Measurements from ENCODE around the gene DNPEP.
"Not testable (repeated sequence)": the region's sequence is repeated elsewhere in the genome, so short reads cannot be mapped to it uniquely, and the experiment has no call there.

Gene DNPEP

DNA sequence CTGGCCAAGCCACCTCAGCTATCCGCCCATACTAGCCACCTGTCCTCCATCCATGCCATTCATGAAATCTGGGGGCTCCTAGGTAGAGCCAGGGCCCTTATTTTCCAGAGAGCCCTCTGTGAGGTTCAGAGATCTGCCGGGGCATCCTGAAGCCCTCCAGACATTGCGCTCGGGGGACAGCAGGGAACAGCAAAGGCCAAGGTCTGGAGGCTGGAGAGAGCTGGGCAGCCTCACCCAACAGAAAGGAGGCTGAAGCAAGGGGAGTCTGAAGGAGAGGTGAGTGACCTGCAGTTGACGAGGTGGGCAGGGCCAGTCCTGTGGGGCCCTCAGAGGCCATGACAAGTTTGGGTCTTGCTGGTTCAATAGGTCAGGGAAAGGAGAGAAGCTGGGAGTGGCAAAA is 21.9 kb upstream of the DNPEP start:
- H3K27ac Mint-ChIP-seq: peak overlapping the region in 2 of 3 experiments; percentile 63 to 96
- no peak overlapping the region for H3K4me3 Mint-ChIP-seq
- H3K27me3 Mint-ChIP-seq (ENCODE audit: low read depth): peaks cover 7% of the 10 kb centered on the region
- peaks cover 51% of the 10 kb centered on the region for H3K4me1 Mint-ChIP-seq
- no peaks in the 10 kb centered on the region for H3K36me3 Mint-ChIP-seq (ENCODE audit: low read depth)
- TF ChIP-seq, protein P1, sequence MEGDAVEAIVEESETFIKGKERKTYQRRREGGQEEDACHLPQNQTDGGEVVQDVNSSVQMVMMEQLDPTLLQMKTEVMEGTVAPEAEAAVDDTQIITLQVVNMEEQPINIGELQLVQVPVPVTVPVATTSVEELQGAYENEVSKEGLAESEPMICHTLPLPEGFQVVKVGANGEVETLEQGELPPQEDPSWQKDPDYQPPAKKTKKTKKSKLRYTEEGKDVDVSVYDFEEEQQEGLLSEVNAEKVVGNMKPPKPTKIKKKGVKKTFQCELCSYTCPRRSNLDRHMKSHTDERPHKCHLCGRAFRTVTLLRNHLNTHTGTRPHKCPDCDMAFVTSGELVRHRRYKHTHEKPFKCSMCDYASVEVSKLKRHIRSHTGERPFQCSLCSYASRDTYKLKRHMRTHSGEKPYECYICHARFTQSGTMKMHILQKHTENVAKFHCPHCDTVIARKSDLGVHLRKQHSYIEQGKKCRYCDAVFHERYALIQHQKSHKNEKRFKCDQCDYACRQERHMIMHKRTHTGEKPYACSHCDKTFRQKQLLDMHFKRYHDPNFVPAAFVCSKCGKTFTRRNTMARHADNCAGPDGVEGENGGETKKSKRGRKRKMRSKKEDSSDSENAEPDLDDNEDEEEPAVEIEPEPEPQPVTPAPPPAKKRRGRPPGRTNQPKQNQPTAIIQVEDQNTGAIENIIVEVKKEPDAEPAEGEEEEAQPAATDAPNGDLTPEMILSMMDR (IDR thresholded peaks at IDR 0.05; ENCODE audit: unreplicated experiment in 3 of 3): no peak
- H3K9me3 Mint-ChIP-seq: peaks cover 6% of the 10 kb centered on the region

DNA sequence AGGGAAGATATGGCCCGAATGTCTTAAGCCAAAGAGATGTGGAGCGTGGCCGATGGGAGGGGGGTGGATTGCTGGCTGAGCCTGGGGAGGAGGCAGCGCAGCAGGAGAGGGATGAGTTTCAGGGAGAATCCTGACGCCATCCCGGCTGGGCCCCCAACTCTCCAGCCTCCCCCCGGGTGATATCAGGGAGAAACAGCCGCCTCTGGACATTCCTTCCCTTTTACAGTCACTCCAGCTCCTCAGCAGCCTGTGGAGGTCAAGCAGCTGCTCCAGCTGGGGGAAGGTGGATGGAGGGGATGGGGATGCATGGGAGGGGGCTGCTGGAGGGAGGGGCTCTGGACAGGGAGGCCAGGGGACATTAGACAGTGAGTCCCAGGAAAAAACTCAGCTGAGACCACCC is 20.9 kb upstream of the DNPEP start:
- Mint-ChIP-seq H3K4me3 (peak overlapping the region; percentile 21 to 43 (median 38)), H3K4me1 (peaks cover 57% of the 10 kb centered on the region), H3K27ac (peak overlapping the region; percentile 74 to 96 (median 92)), H3K27me3 (ENCODE audit: low read depth) (peaks cover 7% of the 10 kb centered on the region), H3K9me3 (peaks cover 6% of the 10 kb centered on the region), H3K36me3 (ENCODE audit: low read depth) (no peaks in the 10 kb centered on the region)
- TF ChIP-seq, protein P1 (IDR thresholded peaks at IDR 0.05; ENCODE audit: unreplicated experiment in 3 of 3): no peak

DNA sequence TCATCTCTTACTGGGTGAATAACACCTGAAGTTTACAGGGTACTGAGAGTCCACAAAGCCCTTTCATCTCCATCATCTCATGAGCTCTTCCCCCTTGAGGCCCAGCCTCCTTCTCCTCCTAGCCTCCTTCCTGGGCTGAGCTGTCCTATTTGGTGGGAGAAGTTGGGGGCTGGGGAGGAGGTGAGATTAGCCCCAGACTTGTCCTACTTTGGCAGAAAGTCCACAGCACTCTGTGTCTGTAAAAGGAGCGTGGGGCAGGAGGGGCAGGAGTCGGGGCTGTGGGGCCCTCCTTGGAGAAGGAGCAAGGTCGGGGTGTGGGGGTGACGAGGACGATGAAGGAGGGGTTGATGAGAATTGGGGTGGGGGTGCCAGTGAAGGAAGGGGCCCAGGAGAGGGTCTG is 20.5 kb upstream of the DNPEP start:
- Mint-ChIP-seq H3K27me3 (ENCODE audit: low read depth) (peaks cover 7% of the 10 kb centered on the region), H3K27ac (peak overlapping the region; percentile 74 to 96 (median 92)), H3K4me1 (peaks cover 61% of the 10 kb centered on the region), H3K9me3 (peaks cover 6% of the 10 kb centered on the region), H3K4me3 (peak overlapping the region; percentile 21 to 43 (median 38)), H3K36me3 (ENCODE audit: low read depth) (no peaks in the 10 kb centered on the region)
- TF ChIP-seq, protein P1 (IDR thresholded peaks at IDR 0.05; ENCODE audit: unreplicated experiment in 3 of 3): no peak

DNA sequence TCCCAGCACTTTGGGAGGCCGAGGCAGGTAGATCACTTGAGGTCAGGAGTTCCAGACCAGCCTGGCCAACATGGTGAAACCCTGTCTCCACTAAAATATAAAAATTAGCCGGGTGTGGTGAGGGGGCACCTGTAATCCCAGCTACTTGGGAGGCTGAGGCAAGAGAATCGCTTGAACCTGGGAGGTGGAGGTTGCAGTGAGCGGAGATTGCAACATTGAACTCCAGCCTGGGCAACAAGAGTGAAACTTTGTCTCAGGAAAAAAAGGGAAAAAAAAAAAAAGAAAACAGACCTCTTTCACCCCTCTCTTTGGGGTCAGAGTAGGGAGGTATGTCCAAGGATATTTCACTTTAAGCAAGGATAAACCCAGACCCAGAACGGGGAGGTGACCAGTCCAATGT is 19.6 kb upstream of the DNPEP start:
- not testable (repeated sequence) for H3K4me3 Mint-ChIP-seq; H3K9me3 Mint-ChIP-seq; H3K27me3 Mint-ChIP-seq (ENCODE audit: low read depth); H3K36me3 Mint-ChIP-seq (ENCODE audit: low read depth)
- Mint-ChIP-seq H3K27ac (peak overlapping the region in 2 of 3 experiments; percentile 78 to 87), H3K4me1 (peaks cover 69% of the 10 kb centered on the region)

DNA sequence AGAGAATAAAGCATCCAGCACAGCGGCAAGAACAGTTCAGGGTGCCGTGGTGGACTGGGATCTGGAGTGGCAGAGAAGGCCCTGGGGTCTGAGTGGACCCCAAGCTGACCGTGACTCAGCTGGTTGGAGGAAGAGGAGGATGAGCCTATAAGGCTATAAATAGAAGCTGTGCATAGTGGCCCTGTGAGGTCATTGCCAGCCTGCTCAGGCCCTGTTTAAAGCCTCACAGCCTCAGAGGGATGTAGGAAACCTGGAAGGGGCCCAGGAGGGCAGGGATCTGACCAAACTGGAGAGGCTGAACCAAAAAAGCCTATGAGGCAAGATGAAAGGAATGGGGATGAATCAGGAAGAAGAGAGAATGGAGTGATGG is 19.1 kb upstream of the DNPEP start:
- H3K4me1 Mint-ChIP-seq: peaks cover 74% of the 10 kb centered on the region
- H3K27me3 Mint-ChIP-seq (ENCODE audit: low read depth): peaks cover 7% of the 10 kb centered on the region
- peak overlapping the region in 2 of 3 experiments; percentile 15 to 58 for H3K4me3 Mint-ChIP-seq
- no peaks in the 10 kb centered on the region for H3K36me3 Mint-ChIP-seq (ENCODE audit: low read depth)
- peaks cover 2% of the 10 kb centered on the region for H3K9me3 Mint-ChIP-seq
- peak overlapping the region; percentile 14 to 87 (median 78) for H3K27ac Mint-ChIP-seq
- TF ChIP-seq, protein P1 (IDR thresholded peaks at IDR 0.05; ENCODE audit: unreplicated experiment in 3 of 3): no peak

DNA sequence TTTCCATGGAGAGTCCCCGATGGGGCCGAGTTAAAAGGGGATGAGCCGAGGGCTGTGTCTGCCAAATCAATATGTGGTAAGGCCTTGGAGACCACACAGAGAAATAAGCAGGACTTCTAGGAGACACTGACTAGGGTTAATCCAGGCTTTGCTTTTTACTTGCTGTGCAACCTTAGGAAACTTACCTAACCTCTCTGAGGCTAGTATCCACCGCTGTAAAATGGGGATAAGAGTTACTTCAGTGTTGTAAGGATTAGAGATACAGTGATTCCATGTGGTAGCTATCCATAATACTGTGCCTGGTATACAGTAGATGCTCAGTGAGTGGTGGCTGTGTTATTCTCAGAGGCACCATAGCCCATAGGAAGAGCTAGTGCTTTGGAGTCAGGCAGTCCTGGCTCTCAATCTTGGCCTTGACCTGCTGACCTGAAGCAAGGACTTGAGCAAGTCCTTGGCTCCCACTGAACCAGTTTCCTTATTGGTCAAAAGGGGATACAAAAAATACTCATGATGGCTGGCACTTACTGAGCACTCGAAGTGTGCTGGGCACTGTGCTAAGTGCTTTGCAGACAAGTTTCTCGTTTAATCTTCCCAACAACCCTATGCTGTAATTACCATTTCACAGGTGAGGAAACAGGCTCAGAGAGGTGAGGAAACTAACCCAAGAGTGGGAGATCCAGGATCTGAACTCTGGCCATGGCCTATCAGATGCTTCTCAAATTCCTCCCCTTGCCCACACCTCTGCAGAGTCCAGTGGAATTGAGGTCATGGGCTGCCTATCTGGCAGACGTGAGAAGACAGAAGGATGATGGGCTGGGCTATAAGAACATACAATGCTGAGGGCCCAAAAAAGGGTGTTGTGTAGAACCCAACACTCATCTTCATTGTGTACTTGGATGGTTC is 18.5 kb upstream of the DNPEP start:
- Mint-ChIP-seq H3K9me3 (no peaks in the 10 kb centered on the region), H3K4me1 (peaks cover 79% of the 10 kb centered on the region), H3K27me3 (ENCODE audit: low read depth) (peaks cover 7% of the 10 kb centered on the region), H3K36me3 (ENCODE audit: low read depth) (no peaks in the 10 kb centered on the region), H3K4me3 (no peak overlapping the region), H3K27ac (peak overlapping the region; percentile 14 to 87 (median 78))
- TF ChIP-seq, protein P1 (IDR thresholded peaks at IDR 0.05; ENCODE audit: unreplicated experiment in 3 of 3): no peak
